PFSK-1 (cell line): Measurements from ENCODE around the gene KIF3A.

Experiments used
- FOXP2 ChIP-seq: optimal IDR thresholded peaks from 2 replicates; pipeline ENCODE3; 2011; ENCODE audit warnings: borderline replicate concordance, control low read depth, inconsistent platforms; ENCODE audit not compliant: insufficient read depth; ENCODE audit errors: extremely low read length, extremely low read depth
- POLR2AphosphoS5 ChIP-seq: IDR thresholded peaks from 2 replicates; pipeline ENCODE4 v1.6.1; 2012; ENCODE audit warnings: low read depth, mild to moderate bottlenecking, control low read depth, low read length, moderate library complexity
- REST ChIP-seq, 2 experiments: IDR thresholded peaks; 2 replicates each; pipeline versions ENCODE4 v1.6.1 to v1.8.0; 2011 to 2012; ENCODE audit warnings: low read depth in 2 of 2, low read length in 2 of 2, control low read depth in 1 of 2, inconsistent platforms in 1 of 2, mild to moderate bottlenecking in 1 of 2, moderate library complexity in 1 of 2; ENCODE audit not compliant: insufficient read depth in 1 of 2
- SIN3A ChIP-seq: IDR thresholded peaks from 2 replicates; pipeline ENCODE4 v1.6.1; 2012; ENCODE audit warnings: mild to moderate bottlenecking, low read length, moderate library complexity, borderline replicate concordance; ENCODE audit not compliant: insufficient read depth
- TAF1 ChIP-seq: IDR thresholded peaks from 2 replicates; pipeline ENCODE4 v1.6.1; 2012; ENCODE audit warnings: low read length, control low read depth, borderline replicate concordance; ENCODE audit not compliant: insufficient read depth

KIF3A gene

GRCh38 chr5:132647473-132647872, 89.9 kb downstream of the KIF3A start:
- no peak for TF ChIP-seq TAF1
- TF ChIP-seq POLR2AphosphoS5, result no peak
- TF ChIP-seq REST (IDR thresholded peaks at IDR 0.05; ENCODE audit: insufficient read depth in 1 of 2, low read depth in 2 of 2, low read length in 2 of 2), result no peak
- TF ChIP-seq SIN3A, result no peak
- TF ChIP-seq FOXP2, result no peak

GRCh38 chr5:132646583-132647266, 90.6 kb downstream of the KIF3A start:
- no peak for TF ChIP-seq FOXP2
- TF ChIP-seq POLR2AphosphoS5, result no peak
- no peak for TF ChIP-seq SIN3A
- TF ChIP-seq REST (IDR thresholded peaks at IDR 0.05; ENCODE audit: insufficient read depth in 1 of 2, low read depth in 2 of 2, low read length in 2 of 2), result no peak

- TF ChIP-seq TAF1 (no peak), REST (IDR thresholded peaks at IDR 0.05; ENCODE audit: insufficient read depth in 1 of 2, low read depth in 2 of 2, low read length in 2 of 2) (no peak), POLR2AphosphoS5 (no peak), SIN3A (no peak)
Observed at GRCh38 chr5:132644177-132644576, 93.2 kb downstream of the KIF3A start.
